T-cell (primary cell): ENCODE data around the gene FOXO3. TPM values are rescaled to one million over a fixed set of nuclear protein-coding genes. Genes with fewer than 3 reads are reported as not detected.

Experiments
- ATAC-seq, 4 experiments: fragments of 200-7000 bp in 3 of 4; fragments of 150-1000 bp in 1 of 4; cut with Tn5 transposase; replicated peaks in 1 of 4; 1 replicate in 3 of 4; 2 replicates in 1 of 4; pipeline ENCODE4 v1.10.0; 2021; ENCODE audit warnings: moderate library complexity in 3 of 4, mild to moderate bottlenecking in 2 of 4, moderate number of reproducible peaks in 1 of 4
- CTCF ChIA-PET, 2 donors: fragments of 300-600 bp; sonication (Branson Sonifier 250); formaldehyde crosslinking; loops; one replicate each; lab custom pipeline; 2022; ENCODE audit warnings: antibody characterized with exemption in 2 of 2; lab: Charles Lee
- POLR2A ChIA-PET, 2 donors: fragments of 300-600 bp; sonication (Branson Sonifier 250); formaldehyde crosslinking; loops; one replicate each; lab custom pipeline; 2022; ENCODE audit warnings: antibody characterized with exemption in 2 of 2; lab: Charles Lee
- DNase-seq, 35 experiments: peaks; one replicate each; pipeline versions ENCODE4 v3.0.0 to v3.0.0-alpha.2; 2013 to 2023
- H3K27ac ChIP-seq: one replicate; pipeline ENCODE4 v1.5.1; 2013; ENCODE audit warnings: low read length
- H3K27me3 ChIP-seq, 2 experiments: replicated peaks in 1 of 2; 1 replicate in 1 of 2; 2 replicates in 1 of 2; pipeline versions ENCODE4 v1.6.1 to v1.7.0; 2013; ENCODE audit warnings: low read length in 1 of 2, mixed read lengths in 1 of 2; ENCODE audit not compliant: control insufficient read depth in 2 of 2, insufficient read depth in 2 of 2; ENCODE audit errors: extremely low read depth in 1 of 2
- H3K36me3 ChIP-seq, 2 donors: 1 replicate in 1 of 2; 2 replicates in 1 of 2; pipeline versions ENCODE4 v1.6.1 to v1.7.0; 2013; ENCODE audit warnings: low read length in 1 of 2; ENCODE audit not compliant: control insufficient read depth in 2 of 2, insufficient read depth in 1 of 2; ENCODE audit errors: extremely low read depth in 1 of 2
- H3K4me1 ChIP-seq, 2 experiments: 1 replicate in 1 of 2; 2 replicates in 1 of 2; pipeline versions ENCODE4 v1.6.1 to v1.7.0; 2013; ENCODE audit warnings: low read length in 2 of 2, mixed read lengths in 1 of 2; ENCODE audit not compliant: insufficient read depth in 2 of 2, control insufficient read depth in 1 of 2; ENCODE audit errors: extremely low read depth in 1 of 2
- H3K4me3 ChIP-seq, 2 donors: 1 replicate in 1 of 2; 2 replicates in 1 of 2; pipeline versions ENCODE4 v1.5.1 to v1.7.0; 2013; ENCODE audit warnings: mild to moderate bottlenecking in 2 of 2, low read length in 1 of 2, moderate library complexity in 1 of 2; ENCODE audit not compliant: control insufficient read depth in 1 of 2; ENCODE audit errors: extremely low read depth in 1 of 2
- H3K9me3 ChIP-seq: 2 replicates; pipeline ENCODE4 v1.7.0; 2013
- H3K27ac Mint-ChIP-seq, 2 donors: one replicate each; pipeline ENCODE4 v1.8.0; 2020 to 2021; ENCODE audit warnings: mild to moderate bottlenecking in 2 of 2, mixed read lengths in 2 of 2
- H3K27me3 Mint-ChIP-seq, 2 donors: one replicate each; pipeline ENCODE4 v1.8.0; 2021 to 2022; ENCODE audit warnings: mixed read lengths in 2 of 2
- H3K36me3 Mint-ChIP-seq: one replicate; pipeline ENCODE4 v1.8.0; 2021; ENCODE audit warnings: mixed read lengths
- H3K4me1 Mint-ChIP-seq, 3 donors: one replicate each; pipeline ENCODE4 v1.8.0; 2020 to 2022; ENCODE audit warnings: mixed read lengths in 3 of 3, mild to moderate bottlenecking in 1 of 3
- H3K4me3 Mint-ChIP-seq, 3 donors: one replicate each; pipeline ENCODE4 v1.8.0; 2020 to 2022; ENCODE audit warnings: mild to moderate bottlenecking in 3 of 3, mixed read lengths in 3 of 3, moderate library complexity in 3 of 3
- H3K9me3 Mint-ChIP-seq, 3 donors: one replicate each; pipeline ENCODE4 v1.8.0; 2020 to 2022; ENCODE audit warnings: mixed read lengths in 3 of 3
- WGBS: methylation state at CpG from one replicate; pipeline ENCODE4 v1.1.5; 2013; ENCODE audit warnings: missing lambda C conversion rate; ENCODE audit not compliant: insufficient coverage; 5-methylcytosine and 5-hydroxymethylcytosine counted together
- total RNA-seq, 35 experiments: library from RNA in 6 of 35; stranded (reverse) in 6 of 35; fragments of 120-200 nt in 1 of 35; gene quantifications; one replicate each; pipeline versions ENCODE4 v1.2.1 to v1.2.4 and lab custom pipeline; 2013 to 2026

Gene FOXO3
- total RNA-seq, 5 donors from 2014 or later (not counting 1 experiment from before 2014, with no cell fraction given): 21.5 to 26.2 (median 22.2) TPM

DNA sequence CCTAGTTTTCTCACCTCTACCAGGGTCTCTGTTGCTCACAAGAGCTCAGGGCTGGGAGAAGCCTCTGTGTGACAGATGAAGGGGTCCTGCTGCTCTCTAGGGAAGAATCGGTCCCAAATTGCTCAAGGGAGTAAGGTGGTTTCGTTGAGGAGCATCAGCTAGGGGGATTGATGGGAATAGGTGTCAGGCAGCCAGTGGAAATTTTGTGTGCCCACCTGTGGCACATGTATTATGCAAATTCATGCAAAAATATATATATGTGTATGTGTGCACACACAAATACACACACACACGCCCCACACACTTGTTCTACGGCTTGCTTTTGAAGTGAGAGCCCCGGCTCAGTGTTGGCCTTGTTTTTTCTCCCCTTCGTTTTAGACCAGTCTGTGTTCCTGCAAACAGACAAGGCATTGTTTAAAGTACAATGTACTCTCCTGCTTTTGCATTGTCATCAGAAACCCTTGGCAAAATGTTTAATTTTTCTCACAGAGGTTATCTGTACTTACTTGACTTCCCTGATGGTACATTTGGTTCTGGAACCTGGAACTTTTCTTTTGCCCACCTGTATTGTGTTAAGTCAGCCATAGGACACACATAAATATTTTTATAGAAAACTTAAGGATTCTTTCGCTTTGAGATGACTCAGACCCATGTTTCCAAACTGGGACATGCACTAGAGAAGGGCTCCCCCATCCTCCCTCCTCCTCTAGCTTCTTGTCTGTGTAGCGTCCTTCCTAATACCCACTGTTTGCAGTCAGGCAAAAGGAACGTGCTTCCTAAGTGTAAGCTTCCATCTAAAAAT lies 26.7 kb downstream of the FOXO3 start:
- CTCF ChIA-PET: interaction anchor here in 1 of 2 donors (0.6 kb wide), 1 partner anchor 9 kb away, joined by 6 read pairs; no protein-coding TSS in a partner anchor
- H3K4me1 ChIP-seq: peaks cover 19 to 22% of the 10 kb centered on the region in 2 experiments

DNA sequence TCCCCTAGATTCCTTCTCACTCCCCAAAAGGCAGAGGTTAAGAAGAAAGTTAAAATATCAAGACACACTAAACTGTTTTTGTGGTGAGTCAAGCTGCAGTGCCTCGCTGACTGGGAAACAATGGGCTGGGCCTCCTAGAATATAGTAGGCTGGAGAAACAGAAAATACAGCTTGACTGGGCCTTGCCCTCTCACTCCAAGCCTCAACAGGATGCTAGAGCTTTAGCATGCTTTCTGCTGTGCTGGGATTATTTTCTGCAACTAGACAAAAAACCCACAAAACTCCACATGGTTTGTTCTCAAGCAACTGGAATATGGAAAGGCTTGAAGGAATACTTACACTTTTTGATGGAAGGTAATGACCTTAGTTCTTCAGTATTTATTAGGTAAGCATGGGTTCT lies 27.9 kb downstream of the FOXO3 start:
- DNase-seq (no peak), ATAC-seq (peak; percentile 40 to 52 (median 46))
- no CpG with 5 or more reads among the region's 1 CpG for WGBS
- Mint-ChIP-seq H3K4me1 (peaks cover 71 to 78% (median 76%) of the 10 kb centered on the region in 3 donors), H3K27me3 (no peaks in the 10 kb centered on the region), H3K4me3 (peak overlapping the region in 1 of 3 donors; percentile 3), H3K9me3 (no peaks in the 10 kb centered on the region), H3K27ac (peak overlapping the region; percentile 25 to 68), H3K36me3 (peaks cover 12% of the 10 kb centered on the region)
- Histone ChIP-seq H3K27ac (peak overlapping the region; percentile 26), H3K9me3 (no peaks in the 10 kb centered on the region), H3K4me3 (no peak overlapping the region), H3K36me3 (no peaks in the 10 kb centered on the region), H3K4me1 (peaks cover 24 to 29% of the 10 kb centered on the region in 2 experiments), H3K27me3 (no peaks in the 10 kb centered on the region)
- CTCF ChIA-PET: no interaction called here
- POLR2A ChIA-PET: interaction anchor here in 1 of 2 donors (0.6 to 1.1 kb wide), 2 partner anchors 12 to 538 kb away, joined by 4 to 7 read pairs; no protein-coding TSS in a partner anchor

More for the DNA sequence above, 26.7 kb downstream of the FOXO3 start:
- Mint-ChIP-seq H3K4me3 (no peak overlapping the region), H3K36me3 (peaks cover 8% of the 10 kb centered on the region), H3K4me1 (peaks cover 68 to 79% (median 78%) of the 10 kb centered on the region in 3 donors), H3K9me3 (no peaks in the 10 kb centered on the region), H3K27ac (peak overlapping the region in 1 of 2 donors; percentile 38), H3K27me3 (no peaks in the 10 kb centered on the region)
- no peaks in the 10 kb centered on the region for H3K9me3 ChIP-seq
- no peak for DNase-seq
- no peak for ATAC-seq
- H3K27me3 ChIP-seq: no peaks in the 10 kb centered on the region
- H3K4me3 ChIP-seq: no peak overlapping the region
- no peak overlapping the region for H3K27ac ChIP-seq
- POLR2A ChIA-PET: interaction anchor here (0.6 to 1.1 kb wide), 3 partner anchors 11 to 476 kb away, joined by 3 to 4 read pairs (median 4); no protein-coding TSS in a partner anchor
- WGBS: 98% methylated on average over 6 of the region's 9 CpGs
- H3K36me3 ChIP-seq: peaks cover 0 to 3% of the 10 kb centered on the region in 2 donors

DNA sequence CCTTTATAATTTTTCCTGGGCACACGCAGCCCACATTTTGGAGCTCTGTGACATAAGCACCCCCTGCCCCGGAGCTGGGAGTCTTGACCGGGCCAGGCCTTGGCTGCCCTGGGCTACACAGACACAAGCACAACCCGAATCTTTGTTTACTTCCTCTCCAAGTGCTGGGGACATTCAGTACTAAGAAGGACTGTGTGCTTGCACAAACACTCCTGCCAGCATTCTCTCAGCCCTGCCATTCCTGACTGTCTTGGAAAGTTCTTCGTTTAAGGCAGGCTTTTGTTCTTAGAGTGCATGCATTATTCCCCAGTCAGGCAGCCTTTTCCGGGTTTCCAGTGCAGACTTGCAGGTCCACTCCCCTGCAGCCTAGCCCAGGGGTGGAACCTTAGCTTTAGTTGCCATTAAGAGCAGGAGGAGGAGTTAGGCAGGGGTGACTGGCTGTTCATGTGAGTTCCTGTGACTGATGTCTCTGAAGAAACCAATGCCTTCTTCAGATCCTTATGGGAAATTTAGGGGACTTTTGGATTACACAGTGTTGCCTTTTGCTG lies 28.6 kb downstream of the FOXO3 start:
- H3K4me3 ChIP-seq: no peak overlapping the region
- Mint-ChIP-seq H3K27me3 (no peaks in the 10 kb centered on the region), H3K36me3 (peaks cover 12% of the 10 kb centered on the region), H3K4me3 (no peak overlapping the region), H3K9me3 (no peaks in the 10 kb centered on the region), H3K27ac (peak overlapping the region; percentile 49 to 68), H3K4me1 (peaks cover 71 to 78% (median 75%) of the 10 kb centered on the region in 3 donors)
- no peaks in the 10 kb centered on the region for H3K9me3 ChIP-seq
- ATAC-seq: peak in 2 of 4 experiments; percentile 36 to 46
- WGBS: 56% methylated on average over 3 of the region's 6 CpGs
- H3K27me3 ChIP-seq: no peaks in the 10 kb centered on the region
- peak overlapping the region; percentile 26 for H3K27ac ChIP-seq
- ChIA-PET CTCF (no interaction called here), POLR2A (interaction anchor here (0.6 to 0.9 kb wide), 2 partner anchors 13 to 21 kb away, joined by 3 read pairs; no protein-coding TSS in a partner anchor)
- DNase-seq: peak in 1 of 35 experiments; percentile 4
- H3K4me1 ChIP-seq: peaks cover 24 to 29% of the 10 kb centered on the region in 2 experiments
- no peaks in the 10 kb centered on the region for H3K36me3 ChIP-seq

DNA sequence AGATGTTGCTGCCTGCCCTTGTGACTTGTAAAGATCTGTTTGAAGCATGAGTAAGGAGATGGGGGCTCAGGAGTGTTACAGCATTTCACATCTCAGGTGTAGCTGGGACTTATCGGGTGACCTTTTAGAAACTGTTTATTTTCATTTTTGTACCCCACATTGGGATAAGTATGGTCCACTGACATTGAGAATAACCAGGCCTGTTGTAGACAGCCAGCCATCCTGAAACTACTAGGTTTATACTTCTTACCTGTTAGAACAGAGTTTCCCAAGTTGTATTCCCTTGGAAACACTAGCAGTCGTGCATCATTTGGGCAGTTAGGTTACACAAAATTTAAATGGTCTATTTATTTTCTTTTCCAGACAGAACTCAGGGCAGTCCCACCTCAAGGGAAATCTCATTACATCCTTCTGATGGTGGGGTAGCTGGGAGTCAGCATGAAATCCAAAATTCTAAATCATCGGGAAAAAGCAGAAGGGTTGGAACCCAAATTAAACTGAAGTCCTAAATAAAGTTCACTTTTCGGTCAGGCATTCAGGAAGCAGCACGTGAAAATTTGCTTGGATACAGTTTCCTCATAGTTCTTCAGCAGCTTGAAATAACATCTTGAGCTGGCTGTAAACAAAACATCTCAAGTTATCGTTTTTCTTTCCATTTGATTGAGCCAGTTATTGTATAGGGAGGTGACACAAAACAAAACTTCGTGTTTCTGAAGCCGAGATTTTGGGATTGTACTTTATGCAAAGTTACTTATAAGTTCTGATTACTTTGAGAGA lies 30.5 kb downstream of the FOXO3 start:
- H3K27me3 Mint-ChIP-seq: no peaks in the 10 kb centered on the region
- H3K9me3 Mint-ChIP-seq: no peaks in the 10 kb centered on the region
- H3K4me3 Mint-ChIP-seq: peak overlapping the region in 1 of 3 donors; percentile 58
- POLR2A ChIA-PET: no interaction called here
- CTCF ChIA-PET: no interaction called here
- H3K4me1 Mint-ChIP-seq: peaks cover 74 to 87% (median 82%) of the 10 kb centered on the region in 3 donors
- DNase-seq: no peak
- no peak for ATAC-seq
- Histone ChIP-seq H3K36me3 (no peaks in the 10 kb centered on the region), H3K27me3 (no peaks in the 10 kb centered on the region), H3K9me3 (no peaks in the 10 kb centered on the region), H3K4me3 (no peak overlapping the region), H3K4me1 (peaks cover 24 to 26% of the 10 kb centered on the region in 2 experiments), H3K27ac (no peak overlapping the region)
- H3K27ac Mint-ChIP-seq: no peak overlapping the region
- 92% methylated on average over 4 of the region's 8 CpGs for WGBS
- peaks cover 19% of the 10 kb centered on the region for H3K36me3 Mint-ChIP-seq

DNA sequence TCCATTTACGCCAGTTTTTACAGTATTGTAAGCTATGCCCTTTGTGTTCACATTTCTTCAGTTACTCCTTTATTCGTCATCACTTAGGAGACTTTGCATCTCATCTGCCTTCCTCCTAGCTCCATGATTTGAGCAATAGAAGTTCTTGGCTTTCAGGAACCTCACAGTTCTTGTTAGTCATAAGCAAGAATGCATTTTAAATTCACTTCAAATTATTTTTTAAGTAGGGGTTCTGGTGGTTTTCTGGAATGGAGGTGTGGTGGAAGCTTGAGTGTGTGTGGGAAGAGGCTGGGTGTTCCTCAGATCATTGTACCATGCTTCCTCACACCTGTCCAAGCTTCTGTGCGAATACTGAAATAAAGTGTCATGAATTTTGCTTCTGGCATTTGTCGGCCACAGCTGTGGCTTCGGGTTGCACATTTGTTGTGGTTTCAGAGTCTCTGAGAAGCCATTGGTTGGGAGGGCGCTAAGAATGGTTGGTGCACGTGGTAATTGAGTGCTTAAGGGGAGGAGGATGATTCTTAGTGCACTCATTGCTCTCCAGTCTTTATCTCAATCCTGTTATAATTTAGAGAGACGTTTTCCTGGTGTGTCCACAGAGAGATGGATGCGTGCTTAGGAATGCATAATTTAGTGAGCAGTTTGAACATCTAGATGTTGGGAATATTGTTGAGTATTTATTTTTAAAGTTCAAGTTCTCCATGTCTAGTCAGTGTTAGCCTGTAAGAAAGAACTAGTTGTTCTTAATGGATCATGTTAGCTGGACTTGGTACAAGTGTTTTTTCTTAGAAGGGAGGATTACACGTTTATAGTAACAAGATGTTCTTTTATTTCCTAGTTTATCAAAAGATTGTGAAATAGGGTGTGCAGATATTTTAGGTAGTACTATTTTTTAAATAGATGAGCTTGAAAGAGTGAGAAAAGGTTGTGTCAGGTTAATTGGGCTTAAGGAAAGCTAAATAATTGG lies 31.9 kb downstream of the FOXO3 start:
- Histone ChIP-seq H3K36me3 (no peaks in the 10 kb centered on the region), H3K27ac (no peak overlapping the region), H3K4me3 (no peak overlapping the region), H3K4me1 (peaks cover 24 to 26% of the 10 kb centered on the region in 2 experiments), H3K27me3 (no peaks in the 10 kb centered on the region), H3K9me3 (no peaks in the 10 kb centered on the region)
- peaks cover 19% of the 10 kb centered on the region for H3K36me3 Mint-ChIP-seq
- peak in 33 of 35 experiments; percentile 17 to 75 (median 44) for DNase-seq
- peaks cover 63 to 82% (median 77%) of the 10 kb centered on the region in 3 donors for H3K4me1 Mint-ChIP-seq
- H3K27ac Mint-ChIP-seq: peak overlapping the region; percentile 7 to 60
- 0% methylated on average over 2 of the region's 10 CpGs for WGBS
- ChIA-PET CTCF (interaction anchor here (0.6 to 1.3 kb wide), 4 partner anchors 16 to 1584 kb away, joined by 3 read pairs; no protein-coding TSS in a partner anchor), POLR2A (interaction anchor here in 1 of 2 donors (0.5 to 0.8 kb wide), 3 partner anchors 11 to 17 kb away, joined by 3 to 4 read pairs (median 3); no protein-coding TSS in a partner anchor)
- ATAC-seq: peak; percentile 61 to 96 (median 83)
- H3K27me3 Mint-ChIP-seq: no peaks in the 10 kb centered on the region
- no peaks in the 10 kb centered on the region for H3K9me3 Mint-ChIP-seq
- peak overlapping the region in 2 of 3 donors; percentile 6 to 58 for H3K4me3 Mint-ChIP-seq
